Right atrium auricular region (tissue), 2 donors: ENCODE data around the gene ABITRAM. TPM values are rescaled to one million over a fixed set of nuclear protein-coding genes. Genes with fewer than 3 reads are reported as not detected.

Experiments used
- DNase-seq: peaks from one replicate; pipeline ENCODE4 v3.0.0-alpha.2; 2019; ENCODE audit warnings: low spot score
- H3K27ac ChIP-seq, 2 donors: fragments of 200-600 bp; sonication (generic); 1 replicate in 1 of 2; 2 replicates in 1 of 2; pipeline ENCODE4 v1.5.1; 2016 to 2019
- H3K27me3 ChIP-seq, 2 donors: fragments of 200-600 bp; sonication (generic); one replicate each; pipeline versions ENCODE4 v1.5.1 to v1.6.0; 2017 to 2019
- H3K36me3 ChIP-seq: fragments of 200-600 bp; sonication (generic); one replicate; pipeline ENCODE4 v1.5.1; 2016
- H3K4me1 ChIP-seq, 2 donors: fragments of 200-600 bp; sonication (generic); one replicate each; pipeline versions ENCODE4 v1.5.1 to v1.6.0; 2017 to 2019
- H3K4me3 ChIP-seq, 2 donors: fragments of 200-600 bp; sonication (generic); 1 replicate in 1 of 2; 2 replicates in 1 of 2; pipeline ENCODE4 v1.5.1; 2017 to 2019; ENCODE audit warnings: mild to moderate bottlenecking in 1 of 2, moderate library complexity in 1 of 2
- H3K9me3 ChIP-seq, 2 donors: fragments of 200-600 bp; sonication (generic); one replicate each; pipeline ENCODE4 v1.5.1; 2019
- total RNA-seq, 2 donors: library from RNA; depleted of rRNA; stranded (reverse); fragments of >200 nt; gene quantifications; one replicate each; pipeline ENCODE4 v1.1.0, GENCODE V29; 2016
- TF ChIP-seq, protein P1 (sequence below), 2 donors: fragments of 200-600 bp; sonication (generic); IDR thresholded peaks; one replicate each; pipeline ENCODE4 v1.5.1; 2019; ENCODE audit warnings: antibody characterized with exemption in 2 of 2

ABITRAM gene
- total RNA-seq, 2 donors from 2014 or later: 6.1 to 7.3 TPM

DNA sequence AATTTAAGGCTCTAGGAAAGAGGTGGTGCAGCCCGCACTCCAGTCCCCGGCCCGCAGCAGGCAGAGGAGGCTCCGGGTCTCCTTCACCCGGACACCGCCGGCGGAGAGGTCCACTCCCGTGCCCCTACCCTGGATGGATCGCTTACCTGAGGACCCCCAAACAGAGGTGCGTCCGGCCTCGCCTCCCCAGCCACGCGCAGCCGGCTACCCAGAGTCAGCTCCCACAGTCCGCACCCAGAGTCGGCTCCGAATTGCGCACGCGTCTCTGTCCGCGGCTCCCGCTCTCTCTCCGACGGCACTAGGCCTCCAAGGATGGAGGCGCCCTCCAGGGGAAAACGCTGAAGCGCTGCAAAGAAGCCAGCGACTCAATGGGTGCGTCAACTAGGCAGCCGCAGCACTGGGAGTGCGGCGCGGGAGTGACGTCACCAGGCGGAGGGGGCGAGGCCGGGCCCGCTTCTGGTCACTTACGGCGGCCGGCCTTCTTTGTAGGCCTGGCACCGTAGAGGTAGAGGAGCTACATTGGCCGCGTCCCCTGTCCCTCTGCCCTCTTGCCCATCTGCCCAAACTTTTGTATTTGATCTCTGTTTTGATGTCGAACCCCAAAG, 380 bp upstream of the ABITRAM start, which contains the start of gene ELP1:
TSS of gene ELP1 (minus strand) at position 407 of the 605 bp plus-strand sequence. CDS start 2,978 bp downstream, outside the sequence.
- peak; percentile 93 for DNase-seq
- Histone ChIP-seq H3K9me3 (no peaks in the 10 kb centered on the region), H3K4me3 (peak within 1 kb of the TSS; percentile 78 to 79), H3K27me3 (no peaks in the 10 kb centered on the region), H3K36me3 (peaks cover 8% of the 10 kb centered on the region), H3K4me1 (peaks cover 0 to 19% of the 10 kb centered on the region in 2 donors), H3K27ac (peak within 1 kb of the TSS; percentile 87 to 91)
- TF ChIP-seq, protein P1, sequence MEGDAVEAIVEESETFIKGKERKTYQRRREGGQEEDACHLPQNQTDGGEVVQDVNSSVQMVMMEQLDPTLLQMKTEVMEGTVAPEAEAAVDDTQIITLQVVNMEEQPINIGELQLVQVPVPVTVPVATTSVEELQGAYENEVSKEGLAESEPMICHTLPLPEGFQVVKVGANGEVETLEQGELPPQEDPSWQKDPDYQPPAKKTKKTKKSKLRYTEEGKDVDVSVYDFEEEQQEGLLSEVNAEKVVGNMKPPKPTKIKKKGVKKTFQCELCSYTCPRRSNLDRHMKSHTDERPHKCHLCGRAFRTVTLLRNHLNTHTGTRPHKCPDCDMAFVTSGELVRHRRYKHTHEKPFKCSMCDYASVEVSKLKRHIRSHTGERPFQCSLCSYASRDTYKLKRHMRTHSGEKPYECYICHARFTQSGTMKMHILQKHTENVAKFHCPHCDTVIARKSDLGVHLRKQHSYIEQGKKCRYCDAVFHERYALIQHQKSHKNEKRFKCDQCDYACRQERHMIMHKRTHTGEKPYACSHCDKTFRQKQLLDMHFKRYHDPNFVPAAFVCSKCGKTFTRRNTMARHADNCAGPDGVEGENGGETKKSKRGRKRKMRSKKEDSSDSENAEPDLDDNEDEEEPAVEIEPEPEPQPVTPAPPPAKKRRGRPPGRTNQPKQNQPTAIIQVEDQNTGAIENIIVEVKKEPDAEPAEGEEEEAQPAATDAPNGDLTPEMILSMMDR (IDR thresholded peaks at IDR 0.05): peak in 1 of 2 donors; percentile 45

DNA sequence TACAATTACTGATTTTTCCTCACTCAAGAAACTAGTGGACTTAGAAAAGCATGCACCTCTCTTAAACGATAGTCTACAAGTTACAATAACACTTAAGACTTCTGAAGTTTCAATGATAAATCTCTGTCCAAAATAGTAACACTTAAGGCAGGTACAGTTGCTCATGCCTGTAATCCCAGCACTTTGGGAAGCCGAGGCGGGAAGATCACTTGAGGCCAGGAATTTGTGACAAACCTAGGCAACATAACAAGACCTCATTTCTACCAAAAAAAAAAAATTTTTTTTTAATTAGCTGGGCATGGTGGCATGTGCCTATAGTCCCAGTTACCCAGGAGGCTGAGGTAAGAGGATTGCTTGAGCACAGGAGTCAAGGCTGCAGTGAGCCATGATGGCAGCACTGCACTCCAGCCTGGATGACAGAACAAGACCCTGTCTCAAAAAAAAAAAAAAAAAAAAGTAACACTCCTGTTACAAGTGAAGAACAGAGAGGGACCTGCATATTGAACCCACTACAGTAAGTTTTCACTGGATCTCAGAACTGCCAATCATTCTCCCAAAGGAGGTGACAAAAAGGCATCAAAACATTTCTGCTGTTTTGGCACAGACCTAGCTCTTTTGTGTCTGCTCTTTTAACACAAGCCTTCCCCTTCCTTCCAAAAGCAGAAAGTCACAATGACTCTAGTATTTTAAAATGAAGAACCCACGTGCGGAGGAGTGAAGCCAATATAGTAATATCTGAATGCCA, 3.5 kb downstream of the ABITRAM start:
- Histone ChIP-seq H3K4me3 (no peak overlapping the region), H3K36me3 (peaks cover 21% of the 10 kb centered on the region), H3K9me3 (no peaks in the 10 kb centered on the region), H3K27me3 (no peaks in the 10 kb centered on the region), H3K27ac (no peak overlapping the region), H3K4me1 (peaks cover 0 to 12% of the 10 kb centered on the region in 2 donors)
- no peak for DNase-seq
- TF ChIP-seq, protein P1 (IDR thresholded peaks at IDR 0.05): no peak

DNA sequence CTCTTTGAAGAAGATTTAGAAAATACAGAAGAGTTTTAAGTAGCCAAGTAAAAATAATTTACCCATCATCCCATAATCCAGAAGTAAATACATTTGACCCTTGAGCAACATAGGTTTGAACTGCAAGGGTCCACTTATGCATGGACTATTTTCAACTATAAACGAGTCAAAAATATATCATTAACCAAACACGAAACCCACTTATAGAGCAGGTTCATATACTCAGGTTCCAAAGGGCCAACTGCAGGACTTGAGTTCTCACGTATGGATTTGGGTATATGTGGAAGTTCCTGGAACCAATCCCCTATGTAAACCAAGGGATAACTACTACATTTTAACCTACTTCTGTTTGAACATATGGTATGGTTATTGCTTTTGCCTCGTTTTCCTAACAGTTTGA, 5.8 kb downstream of the ABITRAM start:
- H3K4me1 ChIP-seq: peaks cover 0 to 2% of the 10 kb centered on the region in 2 donors
- no peak for DNase-seq
- no peaks in the 10 kb centered on the region for H3K9me3 ChIP-seq
- no peak overlapping the region for H3K27ac ChIP-seq
- peaks cover 30% of the 10 kb centered on the region for H3K36me3 ChIP-seq
- no peak overlapping the region for H3K4me3 ChIP-seq
- TF ChIP-seq, protein P1 (IDR thresholded peaks at IDR 0.05): no peak
- no peaks in the 10 kb centered on the region for H3K27me3 ChIP-seq

DNA sequence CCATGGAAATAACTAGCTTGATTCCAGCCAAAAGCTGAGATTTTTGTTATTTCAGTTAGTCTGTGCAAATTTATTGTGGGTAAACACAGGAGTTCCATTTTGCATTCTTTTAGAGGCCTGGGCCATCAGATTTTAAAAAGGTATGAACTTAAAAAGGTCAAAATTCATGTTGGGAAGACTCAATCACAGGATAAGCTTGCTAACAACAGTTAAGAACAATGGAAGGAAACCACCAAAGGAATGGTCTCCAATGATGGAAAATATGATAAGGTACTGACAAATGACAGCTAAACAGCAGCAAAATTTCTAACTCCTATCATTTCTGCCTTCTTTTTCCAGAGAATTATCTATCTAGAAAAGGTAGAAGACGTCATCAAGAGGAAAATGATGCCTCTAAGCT, 16.0 kb downstream of the ABITRAM start:
- TF ChIP-seq, protein P1 (IDR thresholded peaks at IDR 0.05): no peak
- no peak overlapping the region for H3K4me3 ChIP-seq
- peaks cover 10% of the 10 kb centered on the region for H3K36me3 ChIP-seq
- no peak overlapping the region for H3K27ac ChIP-seq
- no peaks in the 10 kb centered on the region for H3K27me3 ChIP-seq
- DNase-seq: no peak
- peaks cover 0 to 8% of the 10 kb centered on the region in 2 donors for H3K4me1 ChIP-seq
- H3K9me3 ChIP-seq: no peaks in the 10 kb centered on the region

DNA sequence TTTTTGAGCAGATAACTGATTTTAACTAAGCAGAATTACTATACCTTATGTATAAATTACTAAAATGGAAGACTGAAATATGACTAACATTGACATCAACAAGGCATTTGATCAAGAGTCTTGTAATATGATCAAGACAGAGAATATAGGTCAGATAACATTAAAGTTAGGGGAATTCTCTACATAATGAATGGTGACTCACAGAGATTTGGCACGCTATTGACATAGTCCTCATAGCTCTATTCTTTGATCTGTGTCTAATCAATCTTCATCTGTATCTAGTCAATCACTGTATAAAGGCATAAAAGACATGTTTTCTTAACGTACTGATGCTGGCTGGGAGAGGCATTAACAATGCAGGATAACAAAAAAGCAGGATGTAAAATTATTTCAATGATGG, 17.4 kb downstream of the ABITRAM start:
- Histone ChIP-seq H3K9me3 (no peaks in the 10 kb centered on the region), H3K4me3 (no peak overlapping the region), H3K27me3 (no peaks in the 10 kb centered on the region), H3K27ac (no peak overlapping the region), H3K4me1 (peaks cover 0 to 12% of the 10 kb centered on the region in 2 donors), H3K36me3 (peaks cover 10% of the 10 kb centered on the region)
- no peak for DNase-seq
- TF ChIP-seq, protein P1 (IDR thresholded peaks at IDR 0.05): no peak
